Kidney epithelial cell (primary cell): ENCODE measurements around the gene UCMA. TPM values are rescaled to one million over a fixed set of nuclear protein-coding genes. Genes with fewer than 3 reads are reported as not detected.
"Not testable (repeated sequence)": the region's sequence is repeated elsewhere in the genome, so short reads cannot be mapped to it uniquely, and the experiment has no call there.

Experiments used
- DNase-seq: peaks from one replicate; pipeline ENCODE4 v3.0.0-alpha.2; 2010; ENCODE audit warnings: low read depth
- H3K27me3 ChIP-seq: 2 replicates; pipeline ENCODE4 v1.6.0; 2011; ENCODE audit warnings: low read length; ENCODE audit not compliant: control insufficient read depth, insufficient read depth
- H3K36me3 ChIP-seq: 2 replicates; pipeline ENCODE4 v1.5.1; 2011; ENCODE audit warnings: low read length; ENCODE audit not compliant: control insufficient read depth, insufficient read depth
- H3K4me3 ChIP-seq: 2 replicates; pipeline ENCODE4 v1.5.1; 2011; ENCODE audit warnings: low read depth, mild to moderate bottlenecking, control low read depth, low read length
- CTCF ChIP-seq: IDR thresholded peaks from 2 replicates; pipeline ENCODE4 v1.5.1; 2011; ENCODE audit warnings: mild to moderate bottlenecking, moderate library complexity, low read length, control low read depth, inconsistent platforms; ENCODE audit not compliant: insufficient read depth, poor library complexity, severe bottlenecking
- total RNA-seq: library from RNA; depleted of rRNA; stranded (reverse); fragments of >200 nt; gene quantifications from 2 replicates; pipeline ENCODE4 v1.2.3, GENCODE V29; 2015

The UCMA gene
- total RNA-seq, 1 donor from 2014 or later, result not detected

- no peaks in the 10 kb centered on the region for H3K27me3 ChIP-seq
- no peaks in the 10 kb centered on the region for H3K36me3 ChIP-seq
- no peak for DNase-seq
- H3K4me3 ChIP-seq, result no peak overlapping the region
- no peak for TF ChIP-seq CTCF
Measured at GRCh38 chr10:13238271-13239077, 4.3 kb upstream of the UCMA start.

GRCh38 chr10:13236638-13237037 lies 2.5 kb upstream of the UCMA start:
- DNase-seq, result no peak
- no peaks in the 10 kb centered on the region for H3K27me3 ChIP-seq
- H3K36me3 ChIP-seq, result no peaks in the 10 kb centered on the region
- H3K4me3 ChIP-seq, result no peak overlapping the region
- no peak for TF ChIP-seq CTCF

GRCh38 chr10:13234736-13235135 lies 562 bp upstream of the UCMA start:
- DNase-seq, H3K27me3 ChIP-seq, H3K36me3 ChIP-seq, H3K4me3 ChIP-seq: not testable (repeated sequence)

GRCh38 chr10:13233358-13233757 lies 816 bp downstream of the UCMA start:
- Histone ChIP-seq H3K4me3 (no peak overlapping the region), H3K27me3 (no peaks in the 10 kb centered on the region), H3K36me3 (no peaks in the 10 kb centered on the region)
- TF ChIP-seq CTCF, result no peak
- DNase-seq, result no peak

- no peaks in the 10 kb centered on the region for H3K36me3 ChIP-seq
- no peak overlapping the region for H3K4me3 ChIP-seq
- H3K27me3 ChIP-seq, result no peaks in the 10 kb centered on the region
- DNase-seq, result no peak
- TF ChIP-seq CTCF, result no peak
Measured at GRCh38 chr10:13231808-13232207, 2.4 kb downstream of the UCMA start.

GRCh38 chr10:13231190-13231589 lies 3.0 kb downstream of the UCMA start:
- Histone ChIP-seq H3K27me3 (no peaks in the 10 kb centered on the region), H3K36me3 (no peaks in the 10 kb centered on the region), H3K4me3 (no peak overlapping the region)
- TF ChIP-seq CTCF, result no peak
- DNase-seq, result no peak
